HG02623 (cell line): ENCODE measurements around the gene MEGF6.

Experiments
- ATAC-seq: cut with Tn5 transposase; IDR thresholded peaks from one replicate; pipeline ENCODE4 v1.9.1; 2021; ENCODE audit warnings: moderate library complexity; ENCODE audit not compliant: unreplicated experiment

MEGF6 gene

GRCh38 chr1:3461238-3461933 lies 149.9 kb downstream of the MEGF6 start:
- ATAC-seq, result no peak

DNA sequence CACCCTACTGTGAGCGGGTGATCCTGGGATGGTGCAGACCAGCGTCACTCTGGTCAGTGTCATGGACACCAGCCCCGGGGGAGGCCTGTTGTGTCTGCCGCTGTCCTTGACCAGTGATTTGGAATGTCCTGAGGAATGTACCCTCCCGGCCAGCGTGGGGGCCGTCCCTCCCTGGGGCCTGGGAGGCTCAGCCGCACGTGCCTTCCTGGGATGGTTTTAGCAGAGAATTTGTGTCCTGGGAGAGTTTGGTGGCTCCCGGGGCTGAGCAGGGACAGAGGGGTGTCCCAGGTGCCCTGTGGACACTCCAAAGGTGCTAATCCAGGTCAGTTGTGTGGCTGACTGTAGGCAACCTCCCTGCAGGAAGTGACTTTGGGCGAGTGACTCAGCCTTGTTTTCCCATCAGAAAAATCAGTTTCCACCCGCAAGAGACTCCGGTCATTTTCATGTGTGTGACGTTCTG lies 150.6 kb downstream of the MEGF6 start:
- ATAC-seq, result no peak

- ATAC-seq, result no peak
Observed at GRCh38 chr1:3459940-3460671, 151.2 kb downstream of the MEGF6 start.

DNA sequence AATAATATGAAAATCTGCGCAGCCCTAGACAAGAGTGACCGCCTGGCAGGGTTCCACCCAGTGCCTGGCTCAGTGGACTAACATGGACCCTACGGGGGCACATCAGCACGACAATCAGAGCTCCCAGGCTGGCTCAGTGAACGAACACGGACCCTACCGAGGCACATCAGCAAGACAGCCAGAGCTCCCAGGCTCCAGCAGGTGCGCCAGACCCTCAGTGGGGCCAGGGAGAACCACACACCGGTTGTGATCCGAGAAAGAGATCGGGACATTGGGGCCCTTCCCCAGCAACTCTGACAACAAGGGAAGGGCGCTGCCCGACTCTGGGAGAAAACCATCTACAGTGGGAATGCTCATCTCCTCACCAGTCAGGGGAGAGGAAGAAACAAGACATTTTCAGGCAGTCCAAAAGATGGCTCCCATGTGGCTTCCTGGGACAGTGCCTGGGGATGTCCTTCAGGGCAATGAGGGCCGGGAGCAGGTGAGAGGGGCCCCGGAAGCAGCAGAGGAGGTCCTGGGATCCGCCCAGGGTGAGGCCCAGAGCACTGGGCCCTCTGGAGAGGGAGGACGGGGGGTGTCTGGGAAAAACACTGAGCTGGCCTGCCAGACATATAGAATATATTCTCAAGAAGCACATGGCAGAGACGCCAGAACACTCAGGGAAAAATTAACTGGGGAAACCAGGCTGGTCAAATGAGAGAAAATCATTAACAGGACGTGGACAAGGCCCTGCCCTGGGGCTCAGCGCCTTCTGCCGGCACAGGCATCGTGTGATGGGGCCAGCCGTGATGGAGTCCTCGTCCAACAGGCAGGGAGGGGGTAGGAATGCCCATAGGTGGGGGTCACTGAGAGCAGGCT lies 152.0 kb downstream of the MEGF6 start:
- ATAC-seq, result no peak

- no peak for ATAC-seq
Observed at GRCh38 chr1:3457910-3458883, 153.1 kb downstream of the MEGF6 start.

GRCh38 chr1:3456964-3457909 lies 154.1 kb downstream of the MEGF6 start:
- ATAC-seq, result no peak

DNA sequence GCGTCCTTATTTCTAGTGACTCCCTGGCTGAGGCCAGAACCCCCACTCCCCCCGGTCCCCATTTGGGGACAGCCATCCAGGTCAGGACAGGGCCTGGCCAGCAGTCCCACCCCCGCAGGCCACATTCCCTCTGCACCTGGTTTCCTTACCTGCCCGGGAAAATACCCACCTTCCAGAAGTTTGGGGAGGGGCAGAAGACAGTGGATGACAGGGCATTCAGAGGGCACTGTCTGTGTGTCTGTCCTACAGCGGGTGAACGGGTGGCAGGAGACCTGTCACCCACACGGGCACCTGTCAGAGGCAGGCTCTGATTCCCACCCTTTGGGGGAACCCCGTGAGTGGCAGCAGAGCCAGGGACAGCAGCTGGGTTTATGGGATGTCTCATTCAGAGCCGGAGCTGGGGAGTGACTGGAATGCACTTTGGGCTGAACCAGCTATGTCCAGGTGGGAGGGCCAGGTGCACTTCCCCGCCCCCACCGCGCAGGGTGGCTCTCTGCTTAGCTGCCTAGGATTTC lies 154.8 kb downstream of the MEGF6 start:
- ATAC-seq, result no peak

- no peak for ATAC-seq
Observed at GRCh38 chr1:3455670-3456448, 155.4 kb downstream of the MEGF6 start.

GRCh38 chr1:3454811-3455618 lies 156.3 kb downstream of the MEGF6 start:
- no peak for ATAC-seq

GRCh38 chr1:3453891-3454810 lies 157.2 kb downstream of the MEGF6 start, which contains the start of gene ARHGEF16:
ARHGEF16 (plus strand) TSS chr1:3454665; CDS start chr1:3463085, 8,420 bp downstream.
- no peak for ATAC-seq

DNA sequence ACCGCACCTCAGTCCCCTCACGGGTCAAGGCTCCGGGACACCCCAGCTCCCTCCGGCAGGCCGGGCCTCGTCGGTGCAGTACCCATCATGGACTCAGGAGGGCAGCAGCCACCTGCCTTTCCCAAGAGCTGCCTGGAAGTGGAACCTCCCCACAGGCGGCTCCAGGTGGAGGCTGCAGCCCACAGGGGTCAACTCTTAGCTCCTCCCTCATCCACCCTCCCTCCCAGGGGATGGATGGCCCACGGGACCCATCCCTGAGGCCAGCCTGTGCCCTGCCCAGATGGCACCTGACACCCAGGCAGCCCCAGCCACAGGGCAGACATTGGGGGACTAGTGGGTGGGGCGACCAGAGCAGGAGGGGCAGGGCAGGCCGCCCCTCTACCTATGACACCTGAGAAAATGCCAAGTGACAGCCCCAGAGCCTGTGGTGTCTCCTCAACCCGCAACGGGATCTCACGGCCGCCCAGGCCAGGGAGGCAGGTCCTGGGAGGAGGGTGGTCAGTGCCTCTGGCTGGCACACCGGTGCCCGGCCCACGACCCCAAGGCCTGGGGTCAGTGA lies 158.0 kb downstream of the MEGF6 start:
- ATAC-seq, result no peak

- no peak for ATAC-seq
Observed at GRCh38 chr1:3452866-3453175, 158.5 kb downstream of the MEGF6 start.

DNA sequence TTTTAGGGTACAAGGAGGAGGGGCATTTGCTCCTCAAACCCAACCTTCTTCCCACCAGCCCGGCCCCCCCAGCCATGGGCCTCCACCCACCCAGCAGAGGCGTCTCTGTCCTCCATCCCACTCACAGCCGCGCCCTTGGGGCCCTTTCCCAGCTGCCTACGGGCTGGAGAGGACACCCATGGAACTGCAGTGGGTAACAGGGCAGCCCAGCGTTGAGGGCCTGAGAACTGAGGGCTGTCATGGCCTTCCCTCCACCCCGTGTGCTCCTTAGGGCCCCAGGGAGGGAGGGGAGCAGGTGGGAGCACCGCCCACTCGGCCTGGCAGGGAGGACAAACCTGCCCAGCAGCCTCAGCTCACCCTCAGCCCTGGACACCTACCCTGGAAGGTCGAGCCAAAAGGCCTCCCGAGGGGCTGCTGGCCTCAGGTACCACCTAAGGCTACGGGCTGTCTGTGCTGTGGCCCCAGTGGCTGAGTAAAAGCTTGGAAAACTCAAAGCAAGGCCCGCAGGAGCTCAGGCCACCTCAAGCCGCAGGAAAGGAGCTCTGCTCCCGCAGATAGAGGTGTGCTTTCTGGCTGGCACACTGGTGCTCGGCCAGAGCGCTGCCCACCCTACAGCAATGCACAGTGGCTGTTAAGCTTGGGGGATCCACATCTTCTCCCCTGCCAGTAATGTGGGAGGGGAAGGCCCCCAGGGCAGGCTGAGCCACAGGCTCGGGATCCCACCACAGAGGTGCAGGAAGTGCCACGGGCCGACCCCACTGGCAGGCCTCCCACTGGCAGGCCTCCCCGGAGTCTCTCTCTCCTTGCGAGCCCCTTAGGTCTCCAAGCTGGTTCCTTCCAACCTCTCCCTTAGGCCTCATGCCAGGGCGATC lies 159.1 kb downstream of the MEGF6 start:
- no peak for ATAC-seq

GRCh38 chr1:3450983-3451382 lies 160.3 kb downstream of the MEGF6 start:
- ATAC-seq, result no peak

DNA sequence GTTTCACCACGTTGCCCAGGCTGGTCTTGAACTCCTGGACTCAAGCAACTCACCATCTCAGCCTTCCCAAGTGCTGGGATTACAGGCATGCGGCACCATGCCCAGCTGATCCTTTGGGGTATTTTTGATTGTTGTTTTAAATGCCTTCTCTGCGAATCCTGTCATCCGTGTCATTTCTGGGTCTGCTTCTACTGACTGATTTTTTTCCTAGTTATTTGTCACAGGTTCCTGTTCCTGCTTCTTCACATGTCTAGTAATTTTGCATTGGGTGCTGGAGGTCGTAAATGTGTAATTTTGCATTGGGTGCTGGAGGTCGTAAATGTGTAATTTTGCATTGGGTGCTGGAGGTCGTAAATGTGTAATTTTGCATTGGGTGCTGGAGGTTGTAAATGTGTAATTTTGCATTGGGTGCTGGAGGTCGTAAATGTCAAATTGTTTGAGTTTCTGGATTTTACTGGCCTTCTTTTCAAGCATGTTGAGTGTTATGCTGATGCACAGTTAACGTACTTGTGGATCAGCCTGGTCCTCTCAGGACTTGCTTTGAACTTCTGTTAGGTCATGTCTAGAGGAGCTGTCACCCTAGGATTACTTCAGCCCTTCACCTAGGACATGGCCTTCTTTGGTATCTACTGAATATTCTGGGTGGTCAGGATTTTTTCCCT lies 161.0 kb downstream of the MEGF6 start:
- ATAC-seq, result no peak
